NCI-H2227 treated with DMSO at 0.1 percent for 48 hours (cell line): Measurements from ENCODE around the gene FTSJ3.
A peak's percentile ranks its signal among the peaks of the same experiment; 100 is the strongest.
"Not testable (repeated sequence)": the region's sequence is repeated elsewhere in the genome, so short reads cannot be mapped to it uniquely, and the experiment has no call there.

Experiments used
- DNase-seq: peaks from one replicate; lab custom pipeline; 2025; lab: John Stamatoyannopoulos, UW

FTSJ3 gene, protein sequence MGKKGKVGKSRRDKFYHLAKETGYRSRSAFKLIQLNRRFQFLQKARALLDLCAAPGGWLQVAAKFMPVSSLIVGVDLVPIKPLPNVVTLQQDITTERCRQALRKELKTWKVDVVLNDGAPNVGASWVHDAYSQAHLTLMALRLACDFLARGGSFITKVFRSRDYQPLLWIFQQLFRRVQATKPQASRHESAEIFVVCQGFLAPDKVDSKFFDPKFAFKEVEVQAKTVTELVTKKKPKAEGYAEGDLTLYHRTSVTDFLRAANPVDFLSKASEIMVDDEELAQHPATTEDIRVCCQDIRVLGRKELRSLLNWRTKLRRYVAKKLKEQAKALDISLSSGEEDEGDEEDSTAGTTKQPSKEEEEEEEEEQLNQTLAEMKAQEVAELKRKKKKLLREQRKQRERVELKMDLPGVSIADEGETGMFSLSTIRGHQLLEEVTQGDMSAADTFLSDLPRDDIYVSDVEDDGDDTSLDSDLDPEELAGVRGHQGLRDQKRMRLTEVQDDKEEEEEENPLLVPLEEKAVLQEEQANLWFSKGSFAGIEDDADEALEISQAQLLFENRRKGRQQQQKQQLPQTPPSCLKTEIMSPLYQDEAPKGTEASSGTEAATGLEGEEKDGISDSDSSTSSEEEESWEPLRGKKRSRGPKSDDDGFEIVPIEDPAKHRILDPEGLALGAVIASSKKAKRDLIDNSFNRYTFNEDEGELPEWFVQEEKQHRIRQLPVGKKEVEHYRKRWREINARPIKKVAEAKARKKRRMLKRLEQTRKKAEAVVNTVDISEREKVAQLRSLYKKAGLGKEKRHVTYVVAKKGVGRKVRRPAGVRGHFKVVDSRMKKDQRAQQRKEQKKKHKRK

DNA sequence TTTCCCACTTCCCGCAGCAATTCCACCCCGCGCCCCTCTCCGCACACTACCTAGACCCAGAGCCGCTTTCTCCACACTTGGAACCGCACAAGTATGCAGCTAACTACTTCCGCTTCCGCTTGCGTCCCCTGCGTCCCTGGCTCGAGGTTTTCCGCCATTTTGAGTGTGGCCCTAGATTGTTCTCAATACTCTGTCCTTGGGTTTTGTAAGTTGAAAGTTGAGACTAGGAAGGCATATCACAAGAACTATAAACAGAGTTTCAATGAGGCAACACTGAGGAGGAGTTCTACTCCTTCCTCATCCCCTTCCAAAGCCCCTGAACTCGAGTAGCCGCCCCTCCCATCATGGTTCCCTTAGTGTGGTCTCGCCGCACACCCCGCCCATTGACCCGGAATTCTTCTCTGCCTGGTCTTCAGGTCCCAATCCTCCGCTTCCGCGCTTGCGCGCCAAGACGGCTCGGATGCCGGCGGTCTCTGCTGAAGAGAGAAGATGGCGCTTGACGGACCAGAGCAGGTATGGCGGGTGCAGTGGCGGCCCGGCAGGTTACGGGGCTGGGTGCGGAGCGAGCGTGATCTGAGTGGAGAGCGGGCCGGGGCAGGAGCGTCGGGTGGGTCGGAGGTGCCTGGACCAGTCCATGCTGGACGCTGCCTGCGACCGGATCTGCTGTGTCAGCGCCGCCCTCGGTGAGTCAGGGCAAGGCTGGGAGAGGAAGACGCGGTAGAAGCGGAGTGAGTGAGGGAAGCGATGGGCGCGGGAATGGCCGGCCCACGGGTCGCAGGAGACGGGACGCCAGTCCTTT is at the start of gene FTSJ3, which contains the start of gene PSMC5:
Gene FTSJ3, minus strand, starts transcription at position 662 of the 799 bp plus-strand sequence. CDS start 761 bp downstream, outside the sequence.
Gene PSMC5, plus strand, starts transcription at position 430 of the 799 bp plus-strand sequence. Its CDS starts 60 bp downstream, at position 490.
- peak; percentile 99 for DNase-seq

DNA sequence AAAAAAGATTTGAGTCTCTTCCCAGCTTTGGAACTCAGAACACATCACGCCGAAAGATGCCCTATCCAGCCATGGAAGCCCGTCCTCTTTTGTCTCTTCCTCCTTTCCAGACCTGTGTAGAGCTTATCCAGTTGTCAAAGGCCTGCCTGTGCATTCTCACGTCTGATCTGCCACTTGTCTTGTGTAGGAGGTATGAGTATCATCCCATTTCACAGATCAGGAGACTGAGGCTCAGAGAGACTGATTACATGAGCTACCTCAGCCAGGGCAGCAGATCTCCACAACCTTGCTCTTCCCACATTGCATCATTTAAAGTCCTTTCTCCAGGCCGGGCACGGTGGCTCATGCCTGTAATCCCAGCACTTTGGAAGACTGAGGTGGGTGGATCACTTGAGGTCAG is 47.2 kb upstream of the FTSJ3 start:
- not testable (repeated sequence) for DNase-seq

DNA sequence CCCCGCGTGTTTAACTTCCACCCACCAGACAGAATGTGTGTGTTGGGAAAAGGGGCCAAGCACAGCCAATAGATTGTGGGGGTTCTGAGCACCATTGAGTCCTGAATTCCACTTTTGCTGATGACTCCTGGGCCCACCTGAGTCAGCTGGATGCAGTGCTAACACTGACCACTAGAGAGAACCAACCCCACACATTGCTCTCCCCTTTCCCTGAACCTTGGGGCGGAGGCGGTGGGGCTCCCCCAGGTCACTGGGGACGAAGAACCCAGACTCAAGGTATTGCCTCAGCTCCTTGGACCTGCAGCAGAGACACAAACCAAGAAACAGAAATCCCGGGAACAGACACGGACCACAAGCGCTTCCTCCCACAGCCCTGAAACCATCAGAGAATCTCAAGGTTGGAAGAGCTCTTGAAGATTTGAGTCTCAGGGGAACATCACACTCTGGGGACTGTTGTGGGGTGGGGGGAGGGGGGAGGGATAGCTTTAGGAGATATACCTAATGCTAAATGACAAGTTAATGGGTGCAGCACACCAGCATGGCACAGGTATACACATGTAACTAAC is 46.7 kb upstream of the FTSJ3 start:
- not testable (repeated sequence) for DNase-seq

DNA sequence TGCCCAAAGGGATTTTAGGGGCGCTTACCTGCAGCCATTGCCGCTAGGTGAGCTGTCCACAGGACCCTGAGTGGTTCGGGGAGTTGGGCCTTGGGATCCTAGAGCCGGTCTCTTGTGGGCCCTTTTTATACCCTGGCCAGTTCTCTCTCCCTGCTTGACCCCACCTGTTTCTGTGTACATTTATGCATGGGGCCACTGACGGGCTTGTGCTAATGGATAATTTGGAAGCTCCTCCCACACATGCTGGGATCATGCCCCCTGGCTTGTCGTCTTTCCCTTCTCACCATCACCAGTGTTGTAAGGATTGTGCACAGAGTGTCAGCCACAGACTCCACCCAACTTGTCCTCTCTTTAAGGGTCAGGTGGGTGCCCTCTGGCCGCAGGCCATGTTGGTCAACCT is 46.1 kb upstream of the FTSJ3 start, which contains the start of gene CSH2:
Gene CSH2, minus strand, starts transcription at position 101 of the 400 bp plus-strand sequence. Its CDS starts 63 bp downstream, at position 38.
- DNase-seq: not testable (repeated sequence)

DNA sequence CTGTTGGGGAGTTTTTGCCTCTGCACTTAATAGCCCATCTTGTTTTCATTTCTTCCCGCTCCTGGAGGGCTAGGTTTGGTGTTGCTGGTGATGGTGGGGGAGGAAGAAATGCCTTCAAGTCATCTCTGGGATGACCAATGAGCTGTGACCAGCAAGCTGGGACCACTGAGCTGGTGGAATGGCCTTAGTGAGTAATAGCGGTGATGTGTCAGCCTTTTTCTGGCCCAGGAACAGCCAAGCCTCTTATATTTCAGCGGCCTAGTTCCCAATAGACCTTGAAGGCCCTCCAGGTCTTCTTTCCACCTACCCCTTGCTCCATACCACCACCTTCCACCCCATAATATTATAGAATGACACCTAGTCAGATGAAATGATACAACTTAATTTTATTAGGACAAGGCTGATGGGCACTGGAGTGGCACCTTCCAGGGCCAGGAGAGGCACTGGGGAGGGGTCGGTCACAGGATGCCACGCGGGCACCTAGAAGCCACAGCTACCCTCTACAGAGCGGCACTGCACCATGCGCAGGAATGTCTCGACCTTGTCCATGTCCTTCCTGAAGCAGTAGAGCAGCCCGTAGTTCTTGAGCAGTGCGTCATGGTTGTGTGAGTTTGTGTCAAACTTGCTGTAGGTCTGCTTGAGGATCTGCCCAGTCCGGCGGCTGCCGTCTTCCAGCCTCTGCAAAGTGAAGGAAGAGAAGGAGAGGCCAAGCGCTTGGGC is 44.3 kb upstream of the FTSJ3 start:
- not testable (repeated sequence) for DNase-seq

DNA sequence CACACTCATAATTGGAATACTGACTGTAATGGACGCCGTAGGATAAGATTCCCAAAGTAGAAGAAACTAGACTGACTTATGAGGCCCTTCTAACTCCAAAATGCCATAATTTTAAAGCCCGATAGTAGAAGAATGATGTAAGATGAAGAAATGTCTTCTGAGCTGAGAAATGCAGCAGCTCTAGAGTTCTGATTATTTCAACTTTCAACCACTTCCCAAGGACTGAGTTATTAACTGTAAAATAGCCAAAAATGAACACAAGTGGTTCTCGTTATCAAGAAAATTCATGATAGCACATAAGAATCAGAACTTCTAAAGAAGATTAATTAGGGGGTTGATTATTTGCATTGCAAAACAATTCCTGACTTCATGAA is 42.8 kb upstream of the FTSJ3 start:
- not testable (repeated sequence) for DNase-seq

DNA sequence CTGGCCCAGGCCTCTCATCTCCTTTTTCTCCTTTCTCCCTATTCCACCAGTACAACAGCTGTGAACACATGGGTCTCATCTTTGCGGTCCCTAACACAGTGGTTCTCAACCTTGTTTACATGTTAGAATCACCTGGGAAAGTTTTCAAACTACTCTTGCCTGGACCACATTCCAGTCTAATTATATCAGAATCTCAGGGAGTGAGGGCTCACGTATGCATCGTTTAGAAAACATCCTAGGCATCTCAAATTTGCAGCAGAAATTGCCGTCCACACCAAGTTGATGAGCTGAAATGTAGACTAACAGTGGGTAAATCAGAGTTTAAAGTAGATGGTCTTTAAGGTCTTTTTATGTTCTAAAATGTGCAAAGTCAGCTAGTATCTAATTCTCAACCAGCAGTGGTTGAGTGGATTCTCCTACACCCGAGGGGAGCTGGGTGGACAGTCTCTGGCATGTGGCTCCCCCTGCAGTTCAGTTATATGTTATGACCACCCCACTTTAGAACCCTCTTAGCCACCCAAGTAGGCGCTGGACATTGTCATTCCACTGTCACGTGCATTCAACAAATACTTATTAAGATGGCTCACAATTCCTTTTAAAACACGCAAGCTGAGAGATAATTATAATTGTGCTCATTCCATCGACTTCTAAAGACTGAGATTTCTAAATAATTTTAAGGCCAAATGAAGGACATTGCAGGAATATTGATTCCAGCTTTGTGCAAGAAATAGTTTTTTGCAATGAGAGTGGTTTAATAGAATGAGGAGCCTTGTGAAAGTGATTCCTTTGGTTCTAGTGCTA is 42.2 kb upstream of the FTSJ3 start:
- DNase-seq: not testable (repeated sequence)

DNA sequence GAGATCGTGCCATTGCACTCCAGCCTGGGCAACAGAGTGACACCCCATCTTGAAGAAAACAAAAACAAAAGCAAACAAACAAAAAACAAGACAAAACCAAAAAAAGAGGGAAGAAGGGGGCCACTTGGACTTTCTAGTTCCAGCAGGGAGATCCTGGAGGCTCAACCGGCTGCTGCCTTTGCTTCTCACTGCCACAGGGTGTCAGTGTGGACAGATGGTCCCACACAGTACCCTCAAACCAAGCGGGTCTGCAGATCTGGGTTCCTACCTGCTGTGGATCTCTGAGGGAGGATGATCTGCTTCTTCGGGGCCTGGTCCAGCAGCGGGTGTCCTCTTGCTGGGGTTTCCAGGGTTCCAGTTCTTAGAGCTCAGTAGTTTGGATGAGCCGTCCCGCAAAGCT is 39.2 kb upstream of the FTSJ3 start:
- DNase-seq: not testable (repeated sequence)

DNA sequence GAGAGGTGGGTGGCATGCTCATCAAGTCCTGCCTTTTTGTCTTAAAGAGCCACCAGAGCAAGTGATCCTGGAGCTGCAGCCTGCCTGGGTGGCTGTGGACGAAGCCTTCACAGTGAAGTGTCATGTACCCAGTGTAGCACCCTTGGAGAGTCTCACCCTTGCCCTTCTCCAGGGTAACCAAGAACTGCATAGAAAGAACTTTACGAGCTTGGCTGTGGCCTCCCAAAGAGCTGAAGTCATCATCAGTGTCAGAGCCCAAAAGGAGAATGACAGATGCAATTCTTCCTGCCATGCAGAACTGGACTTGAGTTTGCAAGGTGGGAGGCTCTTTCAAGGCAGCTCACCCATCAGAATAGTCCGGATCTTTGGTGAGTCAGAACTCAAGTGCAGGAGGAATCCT is 31.8 kb upstream of the FTSJ3 start:
- DNase-seq: no peak

DNA sequence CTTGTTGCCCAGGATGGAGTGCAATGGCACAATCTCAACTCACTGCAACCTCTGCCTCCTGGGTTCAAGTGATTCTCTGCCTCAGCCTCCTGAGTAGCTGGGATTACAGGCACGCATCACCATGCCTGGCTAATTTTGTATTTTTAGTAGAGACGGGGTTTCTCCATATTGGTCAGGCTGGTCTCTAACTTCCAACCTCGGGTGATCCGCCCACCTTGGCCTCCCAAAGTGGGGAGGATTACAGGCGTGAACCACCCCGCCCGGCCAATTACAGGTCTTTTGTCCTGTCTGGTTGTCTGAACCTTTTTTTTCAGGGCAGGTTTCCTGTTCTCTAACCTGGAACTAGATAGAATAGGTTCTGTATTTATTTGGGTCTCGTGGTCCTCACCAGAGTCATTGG is 29.0 kb upstream of the FTSJ3 start:
- not testable (repeated sequence) for DNase-seq

DNA sequence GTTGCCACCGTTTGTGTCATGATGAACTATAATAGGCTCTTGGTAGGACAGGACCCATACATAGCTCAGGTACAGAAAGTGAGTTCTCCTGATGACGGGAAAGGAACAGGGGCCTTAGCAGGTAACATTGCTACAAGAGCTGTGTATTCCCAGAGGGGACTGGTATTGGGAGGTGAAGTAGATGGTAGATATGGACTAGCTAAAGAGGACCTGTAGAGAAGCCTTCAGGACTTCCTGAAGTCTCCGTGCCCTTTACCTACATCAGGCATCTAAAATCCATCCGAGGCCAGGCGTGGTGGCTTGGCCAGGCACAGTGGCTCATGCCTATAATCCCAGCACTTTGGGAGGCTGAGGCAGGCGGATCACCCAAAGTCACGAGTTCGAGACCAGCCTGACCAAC is 27.7 kb upstream of the FTSJ3 start:
- DNase-seq: no peak

DNA sequence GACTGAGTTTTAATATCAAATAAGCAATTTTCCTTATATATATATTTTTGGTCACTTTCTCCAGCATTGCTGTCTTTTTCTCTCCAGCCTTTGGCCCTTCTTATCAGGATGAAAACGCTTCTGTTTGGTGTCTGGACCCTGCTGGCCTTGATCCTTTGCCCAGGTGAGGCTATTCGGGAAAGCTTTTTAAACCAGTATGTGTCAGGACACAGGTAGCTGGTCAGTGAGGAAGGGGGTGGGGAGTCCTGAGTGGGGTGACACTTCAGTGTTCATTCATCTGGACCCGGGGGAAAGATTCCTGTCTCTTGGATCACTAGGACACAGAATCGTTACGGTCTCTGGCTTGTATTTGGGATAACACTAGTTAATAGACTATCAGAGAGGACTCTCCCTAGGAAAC is 27.2 kb upstream of the FTSJ3 start:
- DNase-seq: no peak

DNA sequence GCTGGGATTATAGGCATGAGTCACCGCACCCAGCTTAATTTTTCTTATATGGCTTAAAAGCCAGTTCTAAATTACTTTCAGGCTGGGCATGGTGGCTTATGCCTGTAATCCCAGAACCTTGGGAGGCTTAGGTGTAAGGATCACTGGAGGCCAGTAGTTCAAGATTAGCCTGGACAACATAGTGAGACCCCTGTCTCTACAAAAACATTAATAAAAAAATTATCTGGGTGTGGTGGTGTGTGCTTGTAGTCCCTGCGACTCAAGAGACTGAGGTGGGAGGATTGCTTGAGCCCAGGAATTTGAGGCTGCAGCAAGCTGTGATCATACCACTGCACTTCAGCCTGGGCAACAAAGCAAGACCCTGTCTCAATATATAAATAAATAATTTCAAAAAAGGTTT is 25.8 kb upstream of the FTSJ3 start:
- DNase-seq: no peak

DNA sequence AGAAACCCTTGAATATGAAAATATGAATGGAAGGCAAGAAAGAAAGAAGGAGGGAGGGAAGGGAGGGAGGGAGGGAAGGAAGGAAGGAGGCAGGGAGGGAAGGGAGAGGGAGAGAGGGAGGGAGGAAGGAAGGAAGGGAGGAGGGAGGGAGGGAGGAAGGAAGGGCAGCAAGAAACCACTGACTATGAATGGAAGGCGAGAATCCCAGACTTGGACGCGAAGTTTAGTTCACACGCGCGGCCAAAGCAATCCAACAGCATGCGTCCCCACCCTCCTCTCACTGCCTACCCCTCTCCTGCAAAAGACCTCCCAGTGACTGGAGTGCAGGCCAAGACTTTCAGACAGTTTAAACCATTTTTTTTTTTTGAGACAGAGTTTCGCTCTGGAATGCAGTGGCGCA is 22.9 kb upstream of the FTSJ3 start:
- DNase-seq: no peak

DNA sequence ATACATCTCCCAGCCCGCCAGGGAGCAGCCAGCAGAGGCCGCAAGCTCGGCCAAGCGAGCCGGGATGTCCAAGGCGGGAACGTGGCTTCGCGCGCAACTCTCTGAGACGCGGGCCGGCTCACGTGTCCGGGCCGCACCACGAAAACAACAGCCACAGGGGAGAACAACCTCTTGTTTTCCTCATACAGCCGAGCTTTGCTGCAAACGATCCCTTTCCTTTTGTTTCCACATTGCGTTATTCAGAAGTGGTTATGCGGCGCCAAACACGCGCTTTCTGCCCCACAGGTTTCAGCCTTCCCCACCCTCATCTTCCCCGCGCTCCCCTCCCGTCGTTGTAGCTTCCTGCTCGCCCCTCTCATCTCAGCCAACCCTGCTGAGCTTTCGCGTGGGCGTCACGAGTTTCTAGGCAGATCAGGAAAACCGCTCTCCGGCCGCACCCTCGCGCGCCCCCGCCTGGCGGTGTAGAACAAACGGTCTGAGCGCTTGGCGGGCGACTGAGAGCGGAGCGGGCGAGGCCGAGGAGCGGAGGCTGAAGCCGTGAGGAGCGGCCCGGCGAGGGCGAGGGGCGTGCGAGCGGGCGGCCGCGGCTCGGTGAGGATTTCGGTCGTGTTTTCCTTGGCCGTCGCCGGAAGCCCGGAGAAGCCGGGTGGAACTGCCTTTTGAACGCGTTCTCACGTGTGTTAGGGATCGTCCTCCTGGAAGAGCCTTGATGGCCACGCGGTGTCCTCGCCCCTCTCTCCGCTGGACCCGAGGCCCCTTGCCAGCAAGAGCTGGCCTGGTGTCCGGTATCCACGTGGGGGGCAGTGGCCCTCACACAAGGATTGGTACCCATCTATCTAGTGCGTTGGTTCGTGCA is 21.6 kb upstream of the FTSJ3 start:
- no peak for DNase-seq

DNA sequence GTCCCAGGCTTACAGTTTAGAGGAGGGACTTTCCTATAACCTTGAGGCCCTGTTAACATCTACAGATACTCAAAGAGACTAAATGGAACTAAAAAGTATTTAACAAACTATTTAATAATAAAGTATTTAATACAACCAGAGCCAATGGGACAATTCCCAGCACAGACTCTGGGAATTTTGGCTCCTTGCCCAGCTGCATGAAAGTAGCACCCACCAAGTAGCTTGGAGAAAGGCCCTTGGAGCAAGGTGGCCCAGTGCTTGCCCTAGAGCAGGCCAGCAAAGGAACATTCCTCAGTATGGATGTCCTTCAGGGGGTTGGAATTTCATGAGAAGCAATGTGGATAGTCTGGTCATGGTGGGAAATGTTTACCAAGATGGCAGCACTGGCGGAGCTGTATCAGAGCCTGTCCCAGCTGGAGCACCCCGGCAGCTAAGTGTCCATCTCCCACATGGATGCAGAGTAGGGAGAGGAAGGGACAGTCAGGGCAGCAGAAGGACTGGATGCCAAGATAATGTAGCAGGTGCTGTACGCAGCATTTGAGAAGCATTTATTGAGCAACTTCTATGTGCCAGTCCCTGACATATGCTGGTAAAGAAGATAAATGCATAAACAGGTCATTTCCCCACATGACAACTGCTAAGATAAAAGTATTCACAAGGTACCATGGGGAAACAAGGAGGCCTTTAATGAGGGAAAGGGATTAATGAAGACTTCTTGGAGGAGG is 20.2 kb upstream of the FTSJ3 start:
- DNase-seq: no peak

DNA sequence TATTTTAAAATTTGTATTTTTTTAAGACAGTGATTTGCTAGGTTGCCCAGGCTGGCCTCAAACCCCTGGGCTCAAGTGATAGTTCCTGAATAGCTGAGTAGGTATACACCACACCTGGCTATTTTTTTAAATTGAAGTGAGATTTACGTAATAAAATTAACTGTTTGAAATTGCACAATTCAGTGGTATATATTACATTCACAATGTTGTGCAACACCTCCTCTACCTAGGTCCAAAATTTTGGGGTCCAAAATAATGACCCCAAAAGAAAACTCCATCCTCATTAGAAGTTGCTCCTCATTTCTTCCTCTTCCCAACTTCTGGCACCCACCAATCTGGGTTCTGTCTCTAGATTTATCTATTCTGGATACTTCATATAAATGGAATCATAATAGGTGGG is 18.0 kb upstream of the FTSJ3 start:
- no peak for DNase-seq

DNA sequence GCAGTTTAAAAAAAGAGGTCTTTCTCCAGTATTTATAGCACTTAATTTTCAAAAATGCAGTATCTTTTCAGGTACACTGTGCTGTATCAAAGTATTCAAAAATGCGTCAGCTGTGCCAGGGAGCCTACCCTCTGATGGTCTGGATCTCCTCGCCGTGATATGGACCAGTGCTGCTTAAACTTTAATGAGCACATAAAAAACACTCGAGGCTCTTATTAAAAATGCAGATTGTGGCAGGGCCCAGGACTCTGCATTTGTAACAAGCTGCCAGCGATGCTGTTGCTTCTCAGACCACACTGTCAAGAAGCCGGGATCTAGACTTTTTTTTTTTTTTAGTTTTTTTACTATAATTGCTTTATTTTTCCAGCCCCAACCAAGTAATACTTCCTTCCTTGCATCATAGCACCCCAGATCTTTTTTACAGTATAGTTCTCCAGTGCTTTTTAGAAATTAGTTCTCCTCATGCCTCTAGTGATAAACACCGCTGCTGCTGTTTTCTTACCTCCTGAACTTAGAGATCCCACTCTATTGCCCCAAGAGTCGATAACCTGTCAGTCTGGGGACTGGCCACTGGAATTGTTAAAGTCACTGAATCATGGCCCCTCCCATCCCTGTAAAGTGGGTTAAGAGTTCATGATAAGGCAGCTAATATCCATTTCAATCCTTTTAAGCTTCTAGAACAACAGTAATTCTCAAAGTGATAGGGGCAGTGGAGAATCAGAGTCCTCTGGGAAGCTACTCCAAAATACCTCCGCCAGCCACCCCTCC is 16.6 kb upstream of the FTSJ3 start:
- DNase-seq: no peak
